ENCODE results near the gene GMPR2.

Gene GMPR2

DNA sequence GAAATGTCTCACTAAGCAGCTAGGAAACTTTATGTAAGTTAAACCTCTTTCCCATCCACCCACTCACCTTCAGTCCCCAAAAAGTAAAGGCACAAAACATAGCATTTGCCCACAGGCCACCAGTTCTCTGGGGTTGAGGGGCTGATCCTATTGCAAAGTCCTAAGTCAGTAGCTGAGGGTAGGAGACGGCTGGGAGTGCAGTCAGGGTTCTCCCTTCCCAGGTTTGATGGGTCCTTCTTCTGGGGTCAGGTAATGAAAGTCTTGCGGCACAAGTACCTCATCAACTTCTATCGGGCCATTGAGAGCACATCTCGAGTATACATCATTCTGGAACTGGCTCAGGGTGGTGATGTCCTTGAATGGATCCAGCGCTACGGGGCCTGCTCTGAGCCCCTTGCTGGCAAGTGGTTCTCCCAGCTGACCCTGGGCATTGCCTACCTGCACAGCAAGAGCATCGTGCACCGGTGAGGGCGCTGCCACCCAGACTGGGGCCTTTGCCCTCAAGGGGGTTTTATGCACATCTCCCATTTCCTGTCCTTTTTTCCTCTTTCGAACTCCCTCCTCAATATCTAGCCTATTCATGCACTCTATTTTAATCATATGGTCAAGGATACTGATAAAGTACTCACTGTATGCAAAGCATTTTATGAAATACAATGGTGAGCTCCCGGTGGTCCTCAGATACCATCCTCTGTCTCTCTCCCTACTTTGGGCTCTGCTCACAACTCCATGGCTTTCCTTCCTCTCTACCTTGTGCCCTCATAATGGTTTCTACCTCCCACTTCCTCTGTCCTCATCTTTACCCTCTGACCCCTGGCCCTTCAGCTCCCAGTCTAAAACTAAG is 26.2 kb upstream of the GMPR2 start:
- no peak for DNase-seq (ENCODE audit: low read depth)
- TF ChIP-seq, protein P1, sequence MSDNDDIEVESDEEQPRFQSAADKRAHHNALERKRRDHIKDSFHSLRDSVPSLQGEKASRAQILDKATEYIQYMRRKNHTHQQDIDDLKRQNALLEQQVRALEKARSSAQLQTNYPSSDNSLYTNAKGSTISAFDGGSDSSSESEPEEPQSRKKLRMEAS (IDR thresholded peaks at IDR 0.05; ENCODE audit: low read depth, low read length): no peak
- TF ChIP-seq MYC (IDR thresholded peaks at IDR 0.05; ENCODE audit: low read depth, low read length): no peak
- TF ChIP-seq POLR2A (IDR thresholded peaks at IDR 0.05; ENCODE audit: extremely low read depth, insufficient read length): no peak
- TF ChIP-seq, protein P2, sequence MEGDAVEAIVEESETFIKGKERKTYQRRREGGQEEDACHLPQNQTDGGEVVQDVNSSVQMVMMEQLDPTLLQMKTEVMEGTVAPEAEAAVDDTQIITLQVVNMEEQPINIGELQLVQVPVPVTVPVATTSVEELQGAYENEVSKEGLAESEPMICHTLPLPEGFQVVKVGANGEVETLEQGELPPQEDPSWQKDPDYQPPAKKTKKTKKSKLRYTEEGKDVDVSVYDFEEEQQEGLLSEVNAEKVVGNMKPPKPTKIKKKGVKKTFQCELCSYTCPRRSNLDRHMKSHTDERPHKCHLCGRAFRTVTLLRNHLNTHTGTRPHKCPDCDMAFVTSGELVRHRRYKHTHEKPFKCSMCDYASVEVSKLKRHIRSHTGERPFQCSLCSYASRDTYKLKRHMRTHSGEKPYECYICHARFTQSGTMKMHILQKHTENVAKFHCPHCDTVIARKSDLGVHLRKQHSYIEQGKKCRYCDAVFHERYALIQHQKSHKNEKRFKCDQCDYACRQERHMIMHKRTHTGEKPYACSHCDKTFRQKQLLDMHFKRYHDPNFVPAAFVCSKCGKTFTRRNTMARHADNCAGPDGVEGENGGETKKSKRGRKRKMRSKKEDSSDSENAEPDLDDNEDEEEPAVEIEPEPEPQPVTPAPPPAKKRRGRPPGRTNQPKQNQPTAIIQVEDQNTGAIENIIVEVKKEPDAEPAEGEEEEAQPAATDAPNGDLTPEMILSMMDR (IDR thresholded peaks at IDR 0.05; ENCODE audit: low read depth, low read length): no peak

DNA sequence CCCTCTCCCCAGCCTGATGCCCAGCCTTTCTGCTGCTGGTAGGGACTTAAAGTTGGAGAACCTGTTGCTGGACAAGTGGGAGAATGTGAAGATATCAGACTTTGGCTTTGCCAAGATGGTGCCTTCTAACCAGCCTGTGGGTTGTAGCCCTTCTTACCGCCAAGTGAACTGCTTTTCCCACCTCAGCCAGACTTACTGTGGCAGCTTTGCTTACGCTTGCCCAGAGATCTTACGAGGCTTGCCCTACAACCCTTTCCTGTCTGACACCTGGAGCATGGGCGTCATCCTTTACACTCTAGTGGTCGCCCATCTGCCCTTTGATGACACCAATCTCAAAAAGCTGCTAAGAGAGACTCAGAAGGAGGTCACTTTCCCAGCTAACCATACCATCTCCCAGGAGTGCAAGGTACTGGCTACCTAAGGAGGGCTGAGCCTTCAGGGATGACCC is 25.6 kb upstream of the GMPR2 start:
- no peak overlapping the region for H3K4me3 ChIP-seq (ENCODE audit: low read depth, low read length)
- TF ChIP-seq MYC (IDR thresholded peaks at IDR 0.05; ENCODE audit: low read depth, low read length) (no peak), POLR2A (IDR thresholded peaks at IDR 0.05; ENCODE audit: extremely low read depth, insufficient read length) (no peak)
- TF ChIP-seq, protein P2 (IDR thresholded peaks at IDR 0.05; ENCODE audit: low read depth, low read length): no peak
- TF ChIP-seq, protein P1 (IDR thresholded peaks at IDR 0.05; ENCODE audit: low read depth, low read length): no peak

More for the DNA sequence above, 26.2 kb upstream of the GMPR2 start:
- H3K4me3 ChIP-seq (ENCODE audit: low read depth, low read length): no peak overlapping the region

DNA sequence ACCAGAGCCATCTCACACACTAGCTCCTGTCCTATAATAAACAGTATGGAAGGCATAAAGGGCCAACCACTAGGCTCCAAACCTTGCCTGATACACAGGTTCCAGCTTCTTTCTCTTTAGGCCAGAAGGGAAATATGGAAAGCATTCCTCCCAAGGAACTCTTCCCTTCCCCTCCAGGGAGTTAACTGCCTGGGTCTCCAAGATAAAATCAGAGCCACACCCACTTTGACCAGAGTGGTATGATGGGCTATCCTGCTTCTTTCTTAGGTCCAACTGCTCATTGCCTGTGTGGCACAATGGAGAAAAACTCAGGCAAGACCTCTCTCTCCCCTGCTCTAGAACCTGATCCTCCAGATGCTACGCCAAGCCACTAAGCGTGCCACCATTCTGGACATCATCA is 25.1 kb upstream of the GMPR2 start:
- TF ChIP-seq, protein P2 (IDR thresholded peaks at IDR 0.05; ENCODE audit: low read depth, low read length): no peak
- TF ChIP-seq, protein P1 (IDR thresholded peaks at IDR 0.05; ENCODE audit: low read depth, low read length): no peak
- TF ChIP-seq POLR2A (IDR thresholded peaks at IDR 0.05; ENCODE audit: extremely low read depth, insufficient read length) (no peak), MYC (IDR thresholded peaks at IDR 0.05; ENCODE audit: low read depth, low read length) (no peak)
- no peak overlapping the region for H3K4me3 ChIP-seq (ENCODE audit: low read depth, low read length)
- DNase-seq (ENCODE audit: low read depth): no peak

More for the DNA sequence above, 25.6 kb upstream of the GMPR2 start:
- no peak for DNase-seq (ENCODE audit: low read depth)

DNA sequence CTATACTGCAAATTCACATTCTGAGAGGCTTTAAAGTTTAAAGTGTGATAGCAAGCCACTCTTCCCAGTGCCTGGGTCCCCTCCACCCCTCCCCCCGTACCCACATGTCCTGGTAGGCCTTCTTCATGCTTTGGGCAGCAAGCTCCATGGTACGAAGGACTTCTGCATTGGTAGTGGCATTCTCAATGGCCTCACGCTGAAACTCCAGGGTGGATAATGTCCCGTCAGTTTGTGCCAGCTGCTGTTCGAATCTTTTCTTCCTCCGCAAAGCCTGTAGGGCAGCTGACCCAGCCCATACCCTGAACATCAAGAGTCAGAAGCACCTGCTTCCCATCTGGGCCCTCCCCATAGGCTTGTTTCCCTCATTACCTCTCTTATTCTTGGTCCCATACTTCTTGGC is 21.4 kb upstream of the GMPR2 start:
- H3K4me3 ChIP-seq (ENCODE audit: low read depth, low read length): no peak overlapping the region
- no peak for DNase-seq (ENCODE audit: low read depth)
- no peak for TF ChIP-seq POLR2A (IDR thresholded peaks at IDR 0.05; ENCODE audit: extremely low read depth, insufficient read length)
- TF ChIP-seq, protein P2 (IDR thresholded peaks at IDR 0.05; ENCODE audit: low read depth, low read length): no peak
- TF ChIP-seq, protein P1 (IDR thresholded peaks at IDR 0.05; ENCODE audit: low read depth, low read length): no peak

DNA sequence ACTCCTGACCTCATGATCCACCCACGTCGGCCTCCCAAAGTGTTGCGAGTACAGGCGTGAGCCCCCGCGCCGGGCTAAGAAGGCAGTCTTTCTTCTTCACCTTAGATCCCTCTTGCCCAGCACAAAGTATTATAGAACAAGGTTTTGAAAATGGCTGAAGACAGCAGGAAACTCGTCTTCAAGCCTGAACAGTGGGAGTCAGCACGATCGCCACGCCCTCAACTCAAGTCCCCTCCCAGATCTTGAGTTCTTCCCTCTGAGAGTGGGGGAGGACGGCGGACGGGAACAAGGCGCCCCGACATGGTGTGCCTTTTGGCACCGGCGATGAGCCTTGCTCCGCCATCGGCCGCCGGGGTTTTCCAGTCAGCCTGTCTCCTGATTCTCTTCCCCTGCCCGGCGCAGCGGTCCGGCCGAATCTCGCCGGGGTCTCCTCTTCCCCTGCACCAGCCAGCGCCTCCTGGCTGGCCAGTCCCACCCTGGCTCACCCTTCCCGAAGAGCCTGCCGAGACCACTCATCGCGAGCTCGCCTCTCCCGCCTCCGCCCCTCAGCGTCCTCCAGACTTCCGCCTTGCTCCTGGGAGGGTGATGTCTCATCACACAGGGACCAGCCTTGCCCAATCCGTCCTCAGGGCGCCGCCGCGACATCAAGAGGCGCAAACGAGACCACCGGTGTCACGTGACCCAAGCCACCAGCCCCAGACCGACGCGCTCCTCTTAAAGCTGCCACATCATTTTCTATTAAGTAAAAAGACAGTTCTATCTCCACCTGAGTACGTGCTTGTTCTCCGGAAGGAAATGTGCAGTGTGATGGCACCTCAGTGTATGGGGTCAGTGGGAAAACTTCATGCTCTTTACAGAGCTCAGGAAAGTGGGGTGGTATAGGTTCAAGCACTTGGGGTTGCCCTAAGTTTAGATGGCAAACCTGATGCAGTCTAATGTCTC is 19.5 kb upstream of the GMPR2 start, which contains the start of gene CHMP4A:
Gene CHMP4A, minus strand, starts transcription at position 565 of the 942 bp plus-strand sequence. Its CDS starts 49 bp downstream, at position 516.
- TF ChIP-seq, protein P2 (IDR thresholded peaks at IDR 0.05; ENCODE audit: low read depth, low read length): no peak
- TF ChIP-seq POLR2A (IDR thresholded peaks at IDR 0.05; ENCODE audit: extremely low read depth, insufficient read length) (peak; percentile 94), MYC (IDR thresholded peaks at IDR 0.05; ENCODE audit: low read depth, low read length) (peak; percentile 77; the same call in 1 of the 2 replicates)
- TF ChIP-seq, protein P1 (IDR thresholded peaks at IDR 0.05; ENCODE audit: low read depth, low read length): peak; percentile 85
- H3K4me3 ChIP-seq (ENCODE audit: low read depth, low read length): peak within 1 kb of the TSS; percentile 82
- DNase-seq (ENCODE audit: low read depth): peak; percentile 99
